Measurements from ENCODE around the gene CPNE9. TPM values are rescaled to one million over a fixed set of nuclear protein-coding genes. Genes with fewer than 3 reads are reported as not detected.
A peak's percentile ranks its signal among the peaks of the same experiment; 100 is the strongest.

CPNE9 gene
- total RNA-seq, 6 donors from 2014 or later = 0.20 to 0.39 (median 0.30) TPM; not detected in 3

GRCh38 chr3:9746330-9746729 lies 42.7 kb downstream of the CPNE9 start:
- DNase-seq (no peak), ATAC-seq (ENCODE audit: low FRiP score in 2 of 2) (no peak)
- Histone ChIP-seq H3K4me1 (peaks cover 15 to 27% (median 18%) of the 10 kb centered on the region in 4 donors), H3K27me3 (no peaks in the 10 kb centered on the region), H3K9me3 (no peaks in the 10 kb centered on the region), H3K4me3 (no peak overlapping the region), H3K27ac (no peak overlapping the region), H3K36me3 (peaks cover 59 to 73% (median 67%) of the 10 kb centered on the region in 4 donors)
- WGBS, 2 donors = 80 to 83% methylated on average over 5 of the region's 5 CpGs
- no peak for TF ChIP-seq POLR2AphosphoS5 (IDR thresholded peaks at IDR 0.05)
- TF ChIP-seq EP300 (IDR thresholded peaks at IDR 0.05) = no peak
- no peak for TF ChIP-seq CTCF (IDR thresholded peaks at IDR 0.05)
- no peak for TF ChIP-seq POLR2A (IDR thresholded peaks at IDR 0.05)

DNA sequence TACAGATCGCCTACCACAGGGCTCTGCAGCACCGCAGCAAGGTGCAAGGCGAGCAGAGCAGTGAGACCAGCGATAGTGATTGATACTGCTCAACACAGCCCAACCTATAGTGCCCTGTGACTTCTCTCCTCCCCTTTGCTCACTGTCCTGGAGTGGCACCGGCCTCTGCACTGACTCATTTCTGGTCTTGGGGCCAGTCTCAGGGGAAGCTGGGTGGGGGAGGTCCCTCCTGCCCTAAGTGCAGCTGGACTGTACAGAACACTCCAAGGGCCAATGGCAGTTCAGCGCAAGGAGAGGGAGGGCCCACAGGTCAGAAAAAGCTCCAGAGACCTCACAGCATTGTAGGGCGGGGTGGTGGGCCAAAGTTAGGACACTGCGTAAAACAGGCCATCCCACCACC lies 43.6 kb downstream of the CPNE9 start:
- no peak overlapping the region for H3K4me3 ChIP-seq
- 97 to 100% methylated on average over 2 to 8 of the region's 8 CpGs for WGBS, 2 donors

DNA sequence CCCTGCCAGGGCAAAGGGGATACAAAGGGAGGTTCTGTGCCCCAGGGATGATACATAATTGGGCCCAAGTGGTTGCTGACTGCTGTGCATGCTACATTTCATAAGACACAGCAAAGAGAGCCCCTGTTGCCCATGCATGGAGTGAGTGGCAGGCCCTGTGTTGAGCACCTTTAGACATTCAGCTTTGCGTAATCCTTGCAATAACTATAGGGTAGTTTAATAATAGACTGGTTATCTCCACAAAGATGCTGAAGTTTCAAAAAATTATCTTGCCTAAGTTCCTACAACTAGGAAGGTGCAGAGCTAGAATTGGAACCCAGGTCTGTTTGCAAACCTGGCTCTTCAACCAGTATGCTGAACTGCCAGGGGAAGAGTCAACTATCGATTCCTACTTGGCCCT lies 44.4 kb downstream of the CPNE9 start:
- TF ChIP-seq POLR2A (IDR thresholded peaks at IDR 0.05) (no peak), EP300 (IDR thresholded peaks at IDR 0.05) (no peak), CTCF (IDR thresholded peaks at IDR 0.05) (no peak), POLR2AphosphoS5 (IDR thresholded peaks at IDR 0.05) (no peak)
- no peak overlapping the region for H3K4me3 ChIP-seq
- DNase-seq (no peak), ATAC-seq (ENCODE audit: low FRiP score in 2 of 2) (no peak)
- H3K36me3 ChIP-seq = peaks cover 43 to 73% (median 60%) of the 10 kb centered on the region in 4 donors
- no peak overlapping the region for H3K27ac ChIP-seq
- WGBS, 2 donors = 88 to 100% methylated on average over 1 to 2 of the region's 2 CpGs
- no peaks in the 10 kb centered on the region for H3K9me3 ChIP-seq
- H3K27me3 ChIP-seq = no peaks in the 10 kb centered on the region
- H3K4me1 ChIP-seq = peaks cover 19 to 34% (median 24%) of the 10 kb centered on the region in 4 donors

More for the DNA sequence above, 43.6 kb downstream of the CPNE9 start:
- no peak for ATAC-seq (ENCODE audit: low FRiP score in 2 of 2)
- Histone ChIP-seq H3K4me1 (peaks cover 19 to 34% (median 24%) of the 10 kb centered on the region in 4 donors), H3K27me3 (no peaks in the 10 kb centered on the region), H3K9me3 (no peaks in the 10 kb centered on the region), H3K36me3 (peaks cover 51 to 73% (median 63%) of the 10 kb centered on the region in 4 donors), H3K27ac (no peak overlapping the region)
- DNase-seq = no peak
- TF ChIP-seq POLR2A (IDR thresholded peaks at IDR 0.05) (no peak), CTCF (IDR thresholded peaks at IDR 0.05) (no peak), POLR2AphosphoS5 (IDR thresholded peaks at IDR 0.05) (no peak), EP300 (IDR thresholded peaks at IDR 0.05) (no peak)

- no peaks in the 10 kb centered on the region for H3K27me3 ChIP-seq
These were observed 45.6 kb downstream of the CPNE9 start for GRCh38 chr3:9749296-9749644.

More at GRCh38 chr3:9749296-9749644, 45.6 kb downstream of the CPNE9 start:
- no peak for TF ChIP-seq CTCF (IDR thresholded peaks at IDR 0.05)
- no peak for TF ChIP-seq POLR2AphosphoS5 (IDR thresholded peaks at IDR 0.05)
- TF ChIP-seq POLR2A (IDR thresholded peaks at IDR 0.05) = no peak
- no peak for TF ChIP-seq EP300 (IDR thresholded peaks at IDR 0.05)
- Histone ChIP-seq H3K4me3 (peak overlapping the region; percentile 45 to 72 (median 64)), H3K9me3 (no peaks in the 10 kb centered on the region), H3K36me3 (peaks cover 31 to 69% (median 48%) of the 10 kb centered on the region in 4 donors), H3K27ac (peak overlapping the region; percentile 83 to 95 (median 94)), H3K4me1 (peaks cover 19 to 38% (median 25%) of the 10 kb centered on the region in 4 donors)
- ATAC-seq (ENCODE audit: low FRiP score in 2 of 2) (peak in 1 of 2 donors; percentile 34), DNase-seq (peak in 1 of 2 donors; percentile 87)
- 2 to 18% methylated on average over 19 of the region's 19 CpGs for WGBS, 2 donors
